Heart left ventricle (tissue), 13 donors: ENCODE measurements around the gene ALK.

Experiments
- POLR2A ChIP-seq, 2 donors: fragments of 450-650 bp; IDR thresholded peaks; one replicate each; pipeline ENCODE4 v1.6.1; 2017; ENCODE audit warnings: antibody characterized with exemption in 2 of 2, mild to moderate bottlenecking in 2 of 2, moderate library complexity in 2 of 2
- TF ChIP-seq, protein P1 (sequence below), 12 donors: fragments of 200-600 bp; sonication (generic) in 4 of 12; IDR thresholded peaks; one replicate each; pipeline versions ENCODE4 v1.5.0 to v1.8.0; 2018 to 2022; ENCODE audit warnings: antibody characterized with exemption in 12 of 12, mild to moderate bottlenecking in 5 of 12
- donor health status: ischemic (EF 13 %, LVEDD 7.1; RV severe dilation, severe dysfunction).
- donor health status: DM: no; HTN: yes; CAD: no.
- donor health status: DM: no; HTN: no; CAD: no.
- donor health status: ischemic (EF 25% LVEDD 6.9; RV normal size, moderate dysfunction).
- donor health status: ischemic (EF 25% LVEDD 5.7; RV mildly dilated, moderate dysfunction).
- donor health status: ischemic (EF 35%, LVEDD 5.7; RV mildly dilated, moderate dysfunction).
- donor health status: nonischemic (EF 11% LVEDD 7.7; RV severe dilation, severe dysfunction).
- donor health status: DM: yes; HTN: yes; CAD: no.
- donor health status: PGD.
- donor health status: ischemic (EF 29% LVEDD 5.4; RV normal size, mild dysfunction).
- donor health status: nonischemic (EF 23%, LVEDD 6.1; RV moderate dilation, normal function).

DNA sequence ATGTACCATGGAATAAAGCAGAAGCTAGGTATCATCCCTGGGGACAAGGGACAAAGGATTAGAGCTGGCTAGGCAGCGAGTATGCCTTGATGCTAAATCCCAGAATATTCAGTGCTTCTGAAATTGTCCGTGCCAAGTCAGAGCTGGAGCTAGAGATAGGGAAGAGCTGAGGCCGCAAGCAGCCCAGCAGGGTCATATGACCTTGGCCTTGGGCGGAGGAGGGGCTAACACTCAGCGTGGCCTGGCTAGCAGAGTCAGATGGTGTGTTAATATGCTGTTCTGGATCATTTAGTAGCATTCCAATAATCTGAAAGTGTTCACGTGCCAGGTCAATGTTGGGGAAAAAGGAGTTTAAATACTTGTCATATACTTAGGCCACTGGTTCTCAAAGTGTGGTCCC is 431.3 kb downstream of the ALK start:
- TF ChIP-seq, protein P1, sequence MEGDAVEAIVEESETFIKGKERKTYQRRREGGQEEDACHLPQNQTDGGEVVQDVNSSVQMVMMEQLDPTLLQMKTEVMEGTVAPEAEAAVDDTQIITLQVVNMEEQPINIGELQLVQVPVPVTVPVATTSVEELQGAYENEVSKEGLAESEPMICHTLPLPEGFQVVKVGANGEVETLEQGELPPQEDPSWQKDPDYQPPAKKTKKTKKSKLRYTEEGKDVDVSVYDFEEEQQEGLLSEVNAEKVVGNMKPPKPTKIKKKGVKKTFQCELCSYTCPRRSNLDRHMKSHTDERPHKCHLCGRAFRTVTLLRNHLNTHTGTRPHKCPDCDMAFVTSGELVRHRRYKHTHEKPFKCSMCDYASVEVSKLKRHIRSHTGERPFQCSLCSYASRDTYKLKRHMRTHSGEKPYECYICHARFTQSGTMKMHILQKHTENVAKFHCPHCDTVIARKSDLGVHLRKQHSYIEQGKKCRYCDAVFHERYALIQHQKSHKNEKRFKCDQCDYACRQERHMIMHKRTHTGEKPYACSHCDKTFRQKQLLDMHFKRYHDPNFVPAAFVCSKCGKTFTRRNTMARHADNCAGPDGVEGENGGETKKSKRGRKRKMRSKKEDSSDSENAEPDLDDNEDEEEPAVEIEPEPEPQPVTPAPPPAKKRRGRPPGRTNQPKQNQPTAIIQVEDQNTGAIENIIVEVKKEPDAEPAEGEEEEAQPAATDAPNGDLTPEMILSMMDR (IDR thresholded peaks at IDR 0.05), result no peak
- TF ChIP-seq POLR2A (IDR thresholded peaks at IDR 0.05), result no peak
